HL-60 (cell line): ENCODE data around the gene TXNDC16.

Experiments
- DNase-seq, 2 experiments: peaks; one replicate each; pipeline ENCODE4 v3.0.0-alpha.2; 2010 to 2020; ENCODE audit warnings: low read depth in 1 of 2, low spot score in 1 of 2
- H3K27ac ChIP-seq: fragments of 250-450 bp; sonication (Bioruptor Pico); replicated peaks from 2 replicates; pipeline ENCODE4 v1.5.1; 2020; ENCODE audit warnings: mild to moderate bottlenecking, moderate library complexity
- H3K27me3 ChIP-seq: fragments of 250-450 bp; sonication (Bioruptor Pico); 2 replicates; pipeline ENCODE4 v1.5.1; 2021; ENCODE audit warnings: mild to moderate bottlenecking, moderate library complexity; ENCODE audit not compliant: insufficient read depth, poor library complexity, severe bottlenecking
- H3K4me3 ChIP-seq: replicated peaks from 2 replicates; pipeline ENCODE4 v1.5.1; 2011; ENCODE audit warnings: mild to moderate bottlenecking, control low read depth, low read length; ENCODE audit not compliant: insufficient read depth
- GABPA ChIP-seq: IDR thresholded peaks from 2 replicates; pipeline ENCODE4 v1.6.1; 2012; ENCODE audit warnings: low read depth
- POLR2AphosphoS5 ChIP-seq: IDR thresholded peaks from 2 replicates; pipeline ENCODE4 v1.6.1; 2012; ENCODE audit warnings: low read depth
- SPI1 ChIP-seq: IDR thresholded peaks from 2 replicates; pipeline ENCODE4 v1.6.1; 2012; ENCODE audit warnings: low read depth, mild to moderate bottlenecking, borderline replicate concordance
- TF ChIP-seq, protein P1 (sequence below): IDR thresholded peaks from one replicate; pipeline ENCODE4 v1.5.1; 2011; ENCODE audit warnings: low read length, control low read depth, inconsistent platforms; ENCODE audit not compliant: insufficient read depth
- TF ChIP-seq, protein P2 (sequence below): IDR thresholded peaks from 2 replicates; pipeline ENCODE4 v1.6.1; 2012; ENCODE audit warnings: low read depth; ENCODE audit not compliant: insufficient replicate concordance

The TXNDC16 gene

DNA sequence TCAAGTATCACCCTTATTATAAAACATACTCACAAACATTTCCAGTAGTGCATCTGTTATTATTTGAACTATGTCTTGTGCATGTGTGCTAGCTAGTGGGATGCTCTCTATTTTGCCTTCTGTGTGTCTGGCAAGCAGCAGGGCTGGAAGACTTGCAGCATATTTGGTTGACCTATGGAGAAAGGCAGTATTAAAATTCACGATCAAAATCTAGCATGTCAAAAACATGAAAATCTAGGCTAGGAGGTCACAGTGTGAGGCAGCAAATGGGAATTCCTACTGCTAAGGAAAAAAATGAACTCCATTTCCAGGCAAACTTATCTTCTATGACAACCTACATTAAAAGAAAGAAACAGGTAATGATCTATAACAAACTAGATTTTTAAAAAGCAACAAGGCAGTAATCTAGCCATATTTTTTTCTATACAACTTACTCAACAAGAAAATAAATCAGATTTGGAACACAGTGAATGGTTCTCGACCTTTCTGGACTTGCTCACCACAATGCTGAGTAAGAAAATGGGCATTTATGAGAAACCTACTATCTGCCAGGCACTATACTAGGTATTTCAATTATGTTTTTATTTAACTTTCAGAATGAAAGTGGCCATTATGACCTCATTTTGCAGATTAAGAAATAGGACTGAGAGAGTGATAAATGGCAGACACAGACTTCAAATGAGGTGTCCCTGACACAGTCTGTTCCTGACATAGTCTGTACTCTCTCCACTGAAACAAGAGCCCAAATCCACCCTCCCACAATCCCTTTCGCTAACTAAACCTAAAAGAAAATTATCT, 96.8 kb downstream of the TXNDC16 start:
- DNase-seq = no peak
- Histone ChIP-seq H3K4me3 (no peak overlapping the region), H3K27me3 (no peaks in the 10 kb centered on the region), H3K27ac (no peak overlapping the region)
- TF ChIP-seq GABPA (no peak), POLR2AphosphoS5 (no peak), SPI1 (no peak)
- TF ChIP-seq, protein P1, sequence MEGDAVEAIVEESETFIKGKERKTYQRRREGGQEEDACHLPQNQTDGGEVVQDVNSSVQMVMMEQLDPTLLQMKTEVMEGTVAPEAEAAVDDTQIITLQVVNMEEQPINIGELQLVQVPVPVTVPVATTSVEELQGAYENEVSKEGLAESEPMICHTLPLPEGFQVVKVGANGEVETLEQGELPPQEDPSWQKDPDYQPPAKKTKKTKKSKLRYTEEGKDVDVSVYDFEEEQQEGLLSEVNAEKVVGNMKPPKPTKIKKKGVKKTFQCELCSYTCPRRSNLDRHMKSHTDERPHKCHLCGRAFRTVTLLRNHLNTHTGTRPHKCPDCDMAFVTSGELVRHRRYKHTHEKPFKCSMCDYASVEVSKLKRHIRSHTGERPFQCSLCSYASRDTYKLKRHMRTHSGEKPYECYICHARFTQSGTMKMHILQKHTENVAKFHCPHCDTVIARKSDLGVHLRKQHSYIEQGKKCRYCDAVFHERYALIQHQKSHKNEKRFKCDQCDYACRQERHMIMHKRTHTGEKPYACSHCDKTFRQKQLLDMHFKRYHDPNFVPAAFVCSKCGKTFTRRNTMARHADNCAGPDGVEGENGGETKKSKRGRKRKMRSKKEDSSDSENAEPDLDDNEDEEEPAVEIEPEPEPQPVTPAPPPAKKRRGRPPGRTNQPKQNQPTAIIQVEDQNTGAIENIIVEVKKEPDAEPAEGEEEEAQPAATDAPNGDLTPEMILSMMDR = no peak
- TF ChIP-seq, protein P2, sequence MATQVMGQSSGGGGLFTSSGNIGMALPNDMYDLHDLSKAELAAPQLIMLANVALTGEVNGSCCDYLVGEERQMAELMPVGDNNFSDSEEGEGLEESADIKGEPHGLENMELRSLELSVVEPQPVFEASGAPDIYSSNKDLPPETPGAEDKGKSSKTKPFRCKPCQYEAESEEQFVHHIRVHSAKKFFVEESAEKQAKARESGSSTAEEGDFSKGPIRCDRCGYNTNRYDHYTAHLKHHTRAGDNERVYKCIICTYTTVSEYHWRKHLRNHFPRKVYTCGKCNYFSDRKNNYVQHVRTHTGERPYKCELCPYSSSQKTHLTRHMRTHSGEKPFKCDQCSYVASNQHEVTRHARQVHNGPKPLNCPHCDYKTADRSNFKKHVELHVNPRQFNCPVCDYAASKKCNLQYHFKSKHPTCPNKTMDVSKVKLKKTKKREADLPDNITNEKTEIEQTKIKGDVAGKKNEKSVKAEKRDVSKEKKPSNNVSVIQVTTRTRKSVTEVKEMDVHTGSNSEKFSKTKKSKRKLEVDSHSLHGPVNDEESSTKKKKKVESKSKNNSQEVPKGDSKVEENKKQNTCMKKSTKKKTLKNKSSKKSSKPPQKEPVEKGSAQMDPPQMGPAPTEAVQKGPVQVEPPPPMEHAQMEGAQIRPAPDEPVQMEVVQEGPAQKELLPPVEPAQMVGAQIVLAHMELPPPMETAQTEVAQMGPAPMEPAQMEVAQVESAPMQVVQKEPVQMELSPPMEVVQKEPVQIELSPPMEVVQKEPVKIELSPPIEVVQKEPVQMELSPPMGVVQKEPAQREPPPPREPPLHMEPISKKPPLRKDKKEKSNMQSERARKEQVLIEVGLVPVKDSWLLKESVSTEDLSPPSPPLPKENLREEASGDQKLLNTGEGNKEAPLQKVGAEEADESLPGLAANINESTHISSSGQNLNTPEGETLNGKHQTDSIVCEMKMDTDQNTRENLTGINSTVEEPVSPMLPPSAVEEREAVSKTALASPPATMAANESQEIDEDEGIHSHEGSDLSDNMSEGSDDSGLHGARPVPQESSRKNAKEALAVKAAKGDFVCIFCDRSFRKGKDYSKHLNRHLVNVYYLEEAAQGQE = no peak

DNA sequence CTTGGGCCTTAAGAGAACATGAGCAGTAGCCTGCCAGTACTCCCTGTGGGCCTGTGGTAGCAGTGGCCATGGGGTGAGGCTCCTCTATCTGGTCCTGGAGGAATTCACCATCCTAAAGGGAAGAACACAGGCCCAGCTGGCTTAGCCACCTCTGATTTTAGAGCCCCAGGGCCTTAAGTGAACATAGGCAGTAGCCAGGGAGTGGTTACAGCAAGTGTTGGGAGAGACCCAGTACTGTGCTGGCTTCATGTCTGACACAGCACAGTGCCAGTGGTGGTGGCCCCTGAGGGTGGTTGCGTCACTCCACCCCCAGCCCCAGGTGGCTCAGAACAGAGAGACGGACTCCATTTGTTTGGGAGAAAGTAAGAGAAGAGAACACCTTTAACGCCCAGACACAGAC, 105.1 kb downstream of the TXNDC16 start:
- Histone ChIP-seq H3K27me3 (no peaks in the 10 kb centered on the region), H3K4me3 (no peak overlapping the region), H3K27ac (no peak overlapping the region)
- no peak for DNase-seq
- TF ChIP-seq, protein P2 = no peak
- TF ChIP-seq SPI1 = no peak
- TF ChIP-seq, protein P1 = no peak
- no peak for TF ChIP-seq GABPA
- TF ChIP-seq POLR2AphosphoS5 = no peak

DNA sequence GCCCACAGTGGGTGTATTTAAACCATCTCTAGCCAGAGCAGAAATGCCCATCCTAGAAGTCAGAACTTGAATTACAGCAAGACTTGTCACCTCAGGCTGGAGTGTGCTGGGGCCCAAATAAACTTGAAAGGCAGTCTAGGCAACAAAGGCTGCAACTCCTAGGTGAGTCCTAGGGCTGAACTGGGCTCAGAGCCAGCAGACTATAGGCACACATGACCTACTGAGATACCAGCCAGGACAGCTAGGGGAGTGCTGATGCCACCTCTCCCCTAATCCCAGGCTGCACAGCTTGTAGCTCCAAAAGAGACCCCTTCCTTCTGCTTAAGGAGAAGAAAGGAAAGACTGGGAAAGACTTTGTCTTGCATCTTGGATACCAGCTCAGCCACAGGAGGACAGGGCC, 106.0 kb downstream of the TXNDC16 start:
- DNase-seq = no peak

More for the DNA sequence above, 106.0 kb downstream of the TXNDC16 start:
- TF ChIP-seq, protein P2 = no peak
- TF ChIP-seq, protein P1 = no peak
- TF ChIP-seq POLR2AphosphoS5 = no peak
- TF ChIP-seq GABPA = no peak
- no peak for TF ChIP-seq SPI1
- H3K27me3 ChIP-seq = no peaks in the 10 kb centered on the region
- H3K4me3 ChIP-seq = no peak overlapping the region
- no peak overlapping the region for H3K27ac ChIP-seq
